ENCODE results near the gene SENP6. TPM values are rescaled to one million over a fixed set of nuclear protein-coding genes. Genes with fewer than 3 reads are reported as not detected.
"Not testable (repeated sequence)": the region's sequence is repeated elsewhere in the genome, so short reads cannot be mapped to it uniquely, and the experiment has no call there.

The SENP6 gene
- total RNA-seq, 2 donors from 2014 or later = 54.6 to 59.8 TPM

DNA sequence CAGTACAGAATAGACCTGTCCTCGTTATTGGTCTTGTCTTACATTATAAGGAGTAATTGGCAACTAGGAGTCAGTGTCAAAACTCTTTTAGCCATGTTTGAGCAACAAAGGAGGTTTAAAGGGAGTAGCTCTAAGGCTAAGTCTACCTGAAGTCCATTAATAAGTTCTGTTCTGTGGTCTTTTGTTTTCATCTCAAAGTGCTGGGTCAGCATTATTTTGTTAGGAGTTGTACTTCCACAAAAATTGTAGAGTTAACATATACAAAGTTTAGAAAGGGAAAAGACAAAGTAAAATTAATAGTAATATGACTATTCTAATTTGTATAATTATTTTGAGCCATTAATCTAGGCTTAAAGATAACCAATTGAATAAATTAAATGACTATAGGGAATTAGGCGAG lies 12.7 kb upstream of the SENP6 start:
- no peak for TF ChIP-seq CTCF (IDR thresholded peaks at IDR 0.05)
- H3K4me1 ChIP-seq = no peaks in the 10 kb centered on the region
- DNase-seq (ENCODE audit: low spot score) = no peak

GRCh38 chr6:75590370-75590769 lies 11.3 kb upstream of the SENP6 start:
- H3K4me3 ChIP-seq = no peak overlapping the region
- H3K27ac ChIP-seq = no peak overlapping the region
- no peak for TF ChIP-seq CTCF (IDR thresholded peaks at IDR 0.05)

More for the DNA sequence above, 12.7 kb upstream of the SENP6 start:
- Histone ChIP-seq H3K4me3 (no peak overlapping the region), H3K27me3 (no peaks in the 10 kb centered on the region), H3K36me3 (no peaks in the 10 kb centered on the region), H3K27ac (no peak overlapping the region), H3K9me3 (no peaks in the 10 kb centered on the region)

DNA sequence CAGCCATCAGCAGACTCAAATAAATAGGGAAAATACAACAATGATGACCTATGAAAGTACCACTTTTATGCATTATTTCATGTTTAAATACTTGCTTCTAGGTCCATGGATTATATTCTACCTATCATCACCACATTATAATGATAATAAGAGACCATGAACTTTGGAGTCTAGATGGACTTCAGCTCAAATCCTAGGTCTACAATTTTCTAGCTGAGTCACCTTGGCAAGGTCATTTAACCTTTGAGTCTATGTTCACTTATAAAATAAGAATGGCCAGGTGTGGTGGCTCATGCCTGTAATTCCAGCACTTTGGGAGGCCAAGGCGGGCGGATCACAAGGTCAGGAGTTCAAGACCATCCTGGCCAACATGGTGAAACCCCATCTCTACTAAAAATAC lies 5.3 kb upstream of the SENP6 start:
- not testable (repeated sequence) for H3K36me3 ChIP-seq; H3K9me3 ChIP-seq; H3K4me3 ChIP-seq; DNase-seq (ENCODE audit: low spot score); H3K4me1 ChIP-seq; H3K27me3 ChIP-seq; H3K27ac ChIP-seq

More at GRCh38 chr6:75590370-75590769, 11.3 kb upstream of the SENP6 start:
- Histone ChIP-seq H3K9me3 (no peaks in the 10 kb centered on the region), H3K36me3 (no peaks in the 10 kb centered on the region), H3K4me1 (no peaks in the 10 kb centered on the region), H3K27me3 (no peaks in the 10 kb centered on the region)
- DNase-seq (ENCODE audit: low spot score) = no peak

DNA sequence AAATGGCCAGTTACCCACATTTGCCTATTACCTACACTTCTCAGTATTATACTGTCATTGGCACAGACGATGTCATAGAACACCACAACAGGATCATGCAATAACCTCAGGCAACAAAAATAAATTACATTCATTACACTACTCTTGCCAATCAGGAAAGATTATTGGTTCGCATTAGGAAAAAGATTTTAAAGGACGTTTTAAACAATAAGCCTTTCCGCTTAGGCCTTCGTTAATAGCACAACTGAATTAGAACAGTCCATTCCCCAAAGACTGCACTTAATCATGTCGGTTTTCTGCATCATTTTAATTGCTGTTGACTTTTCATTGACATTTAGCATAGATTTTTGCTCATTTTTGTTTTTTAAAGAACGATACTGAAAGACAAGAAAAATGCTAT lies 912 bp upstream of the SENP6 start:
- DNase-seq (ENCODE audit: low spot score) = no peak
- Histone ChIP-seq H3K4me3 (peak overlapping the region; percentile 75 to 89), H3K27ac (peak overlapping the region; percentile 93 to 98), H3K4me1 (peaks cover 0 to 16% of the 10 kb centered on the region in 2 donors), H3K9me3 (no peaks in the 10 kb centered on the region), H3K27me3 (no peaks in the 10 kb centered on the region), H3K36me3 (no peaks in the 10 kb centered on the region)
- no peak for TF ChIP-seq CTCF (IDR thresholded peaks at IDR 0.05)

DNA sequence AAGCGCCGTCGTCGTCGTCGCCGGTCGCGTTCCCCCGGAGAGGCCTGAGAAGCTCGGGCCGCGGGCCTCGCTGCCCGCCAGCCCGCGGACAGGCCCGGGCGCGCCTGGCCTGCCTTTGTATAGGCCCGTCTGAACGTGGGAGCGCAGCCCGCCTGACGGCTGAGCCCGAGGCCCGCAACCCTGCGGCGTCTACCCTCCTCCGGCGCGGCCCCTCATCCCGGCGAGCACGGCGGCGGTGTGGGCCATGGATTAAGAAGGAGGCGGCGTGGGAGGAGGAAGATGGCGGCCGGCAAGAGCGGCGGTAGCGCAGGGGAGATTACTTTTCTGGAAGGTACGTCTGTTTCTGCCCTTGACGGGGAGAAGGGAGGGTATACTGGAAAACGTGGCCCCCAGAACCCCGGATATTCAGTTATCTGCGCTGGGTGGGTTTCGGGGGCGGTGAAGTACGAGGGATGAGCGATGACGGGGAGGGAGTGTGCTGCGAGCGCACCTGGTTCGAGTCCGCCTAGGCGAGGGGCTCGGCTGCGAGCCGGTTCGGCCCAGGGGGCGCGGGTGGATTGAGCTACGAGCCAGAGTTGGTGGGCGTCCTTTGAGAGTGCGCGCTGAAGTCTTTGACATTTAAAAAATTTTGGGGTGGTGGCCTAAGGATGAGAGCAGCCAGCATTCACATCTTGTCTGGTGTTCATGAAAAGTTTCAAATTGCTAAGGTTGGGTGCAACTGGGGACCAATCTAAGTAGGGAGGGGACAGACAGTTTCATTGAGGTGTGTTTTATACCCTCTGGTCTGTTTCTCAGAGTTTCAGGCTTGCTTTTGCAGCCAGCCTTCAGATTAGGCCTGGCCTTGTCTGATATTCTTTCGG lies 796 bp downstream of the SENP6 start:
- no peaks in the 10 kb centered on the region for H3K36me3 ChIP-seq
- H3K27me3 ChIP-seq = no peaks in the 10 kb centered on the region
- peak overlapping the region; percentile 75 to 89 for H3K4me3 ChIP-seq
- no peak for DNase-seq (ENCODE audit: low spot score)
- peak overlapping the region; percentile 93 to 98 for H3K27ac ChIP-seq
- H3K4me1 ChIP-seq = peaks cover 0 to 20% of the 10 kb centered on the region in 2 donors
- TF ChIP-seq CTCF (IDR thresholded peaks at IDR 0.05) = no peak
- no peaks in the 10 kb centered on the region for H3K9me3 ChIP-seq

DNA sequence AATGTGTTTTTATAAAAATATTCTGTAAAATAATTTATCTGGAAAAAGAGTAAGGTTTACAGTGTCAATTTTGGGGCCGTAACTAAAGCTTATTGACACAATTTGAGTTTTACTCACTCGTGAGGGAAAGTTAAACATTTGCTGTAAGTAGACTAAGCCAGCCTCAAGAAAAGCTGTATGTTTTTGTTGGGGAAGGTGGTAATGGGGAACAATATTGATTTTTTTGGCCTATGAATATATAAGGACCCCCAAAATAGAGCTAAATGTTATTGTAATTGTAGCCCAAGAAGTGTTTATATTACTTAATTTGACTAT lies 1.4 kb downstream of the SENP6 start:
- peaks cover 0 to 26% of the 10 kb centered on the region in 2 donors for H3K4me1 ChIP-seq
- peak overlapping the region; percentile 75 to 89 for H3K4me3 ChIP-seq
- no peaks in the 10 kb centered on the region for H3K9me3 ChIP-seq
- no peak for TF ChIP-seq CTCF (IDR thresholded peaks at IDR 0.05)
- peak overlapping the region; percentile 93 to 98 for H3K27ac ChIP-seq
- DNase-seq (ENCODE audit: low spot score) = no peak
- H3K27me3 ChIP-seq = no peaks in the 10 kb centered on the region
- H3K36me3 ChIP-seq = no peaks in the 10 kb centered on the region

Data from right atrium auricular region (tissue), 2 donors.